ENCODE measurements around the gene NDUFV2.

GRCh38 chr18:9153256-9153655, 50.8 kb downstream of the NDUFV2 start:
- TF ChIP-seq EZH2 (IDR thresholded peaks at IDR 0.05; ENCODE audit: low read length) = no peak
- no peak for TF ChIP-seq CTCF (optimal IDR thresholded peaks at IDR 0.05 in 1 of 3, IDR thresholded peaks at IDR 0.05 in 1 of 3, conservative IDR thresholded peaks at IDR 0.05 in 1 of 3; ENCODE audit: extremely low read depth in 1 of 3, insufficient read depth in 2 of 3, low read length in 3 of 3)

Data from keratinocyte (primary cell).